HFFc6 (cell line): ENCODE measurements around the gene GOLGA8T. TPM values are rescaled to one million over a fixed set of nuclear protein-coding genes. Genes with fewer than 3 reads are reported as not detected.
"Not testable (repeated sequence)": the region's sequence is repeated elsewhere in the genome, so short reads cannot be mapped to it uniquely, and the experiment has no call there.

Source experiments
- DNase-seq: peaks from one replicate; pipeline ENCODE4 v3.0.0-alpha.2; 2018
- H3K27ac Mint-ChIP-seq: 2 replicates; pipeline ENCODE4 v1.8.0; 2020; ENCODE audit warnings: mild to moderate bottlenecking, mixed read lengths
- H3K27me3 Mint-ChIP-seq: 2 replicates; pipeline ENCODE4 v1.8.0; 2021; ENCODE audit warnings: mild to moderate bottlenecking, moderate library complexity, mixed read lengths; ENCODE audit not compliant: insufficient read depth
- H3K36me3 Mint-ChIP-seq: 2 replicates; pipeline ENCODE4 v1.8.0; 2021; ENCODE audit warnings: low read depth, mixed read lengths
- H3K4me1 Mint-ChIP-seq: 2 replicates; pipeline ENCODE4 v1.8.0; 2020; ENCODE audit warnings: low read depth, mixed read lengths
- H3K4me3 Mint-ChIP-seq: 2 replicates; pipeline ENCODE4 v1.8.0; 2020; ENCODE audit warnings: mild to moderate bottlenecking, moderate library complexity, mixed read lengths
- H3K9me3 Mint-ChIP-seq: 2 replicates; pipeline ENCODE4 v1.8.0; 2020; ENCODE audit warnings: mild to moderate bottlenecking, mixed read lengths
- total RNA-seq, 6 experiments: library from RNA; stranded (reverse); fragmentation: NEBNext Ultra II Directional; extraction: Animal tissue kit (Norgen Biotek cat#: 25700); gene quantifications; 2 replicates in 1 of 6; 3 replicates in 5 of 6; pipeline ENCODE4 v1.2.3, GENCODE V29; 2021

GOLGA8T gene
- total RNA-seq, 6 experiments from 2014 or later: not detected

- H3K36me3 Mint-ChIP-seq, H3K27me3 Mint-ChIP-seq, H3K9me3 Mint-ChIP-seq, H3K4me1 Mint-ChIP-seq, DNase-seq, H3K27ac Mint-ChIP-seq, H3K4me3 Mint-ChIP-seq: not testable (repeated sequence)
These were observed 33.0 kb downstream of the GOLGA8T start for GRCh38 chr15:30167886-30168285.

GRCh38 chr15:30171452-30171851 lies 36.6 kb downstream of the GOLGA8T start:
- not testable (repeated sequence) for H3K9me3 Mint-ChIP-seq, H3K27ac Mint-ChIP-seq, H3K4me3 Mint-ChIP-seq, H3K36me3 Mint-ChIP-seq, DNase-seq, H3K4me1 Mint-ChIP-seq, H3K27me3 Mint-ChIP-seq

- not testable (repeated sequence) for H3K9me3 Mint-ChIP-seq, H3K27ac Mint-ChIP-seq, H3K4me1 Mint-ChIP-seq, H3K4me3 Mint-ChIP-seq, H3K36me3 Mint-ChIP-seq, DNase-seq, H3K27me3 Mint-ChIP-seq
These were observed 38.3 kb downstream of the GOLGA8T start for GRCh38 chr15:30173041-30173608.

- not testable (repeated sequence) for H3K27me3 Mint-ChIP-seq
These were observed 40.4 kb downstream of the GOLGA8T start for GRCh38 chr15:30175291-30175690.

GRCh38 chr15:30176613-30177012 lies 41.8 kb downstream of the GOLGA8T start:
- H3K27me3 Mint-ChIP-seq, H3K4me3 Mint-ChIP-seq, H3K9me3 Mint-ChIP-seq, H3K27ac Mint-ChIP-seq, H3K36me3 Mint-ChIP-seq, DNase-seq, H3K4me1 Mint-ChIP-seq: not testable (repeated sequence)

More at GRCh38 chr15:30175291-30175690, 40.4 kb downstream of the GOLGA8T start:
- not testable (repeated sequence) for H3K27ac Mint-ChIP-seq, H3K9me3 Mint-ChIP-seq, DNase-seq, H3K36me3 Mint-ChIP-seq, H3K4me1 Mint-ChIP-seq
- peak overlapping the region; percentile 39; the same call in 1 of the 2 replicates for H3K4me3 Mint-ChIP-seq

- not testable (repeated sequence) for H3K27ac Mint-ChIP-seq, H3K4me1 Mint-ChIP-seq, H3K9me3 Mint-ChIP-seq, H3K36me3 Mint-ChIP-seq, H3K27me3 Mint-ChIP-seq, H3K4me3 Mint-ChIP-seq, DNase-seq
These were observed 45.0 kb downstream of the GOLGA8T start for GRCh38 chr15:30179814-30180213.

- not testable (repeated sequence) for H3K27me3 Mint-ChIP-seq, DNase-seq, H3K9me3 Mint-ChIP-seq, H3K4me3 Mint-ChIP-seq, H3K27ac Mint-ChIP-seq, H3K36me3 Mint-ChIP-seq, H3K4me1 Mint-ChIP-seq
These were observed 50.6 kb downstream of the GOLGA8T start for GRCh38 chr15:30185495-30185894.

- not testable (repeated sequence) for H3K27me3 Mint-ChIP-seq, H3K36me3 Mint-ChIP-seq, H3K4me3 Mint-ChIP-seq, DNase-seq, H3K27ac Mint-ChIP-seq, H3K9me3 Mint-ChIP-seq, H3K4me1 Mint-ChIP-seq
These were observed 52.6 kb downstream of the GOLGA8T start for GRCh38 chr15:30187429-30187828.

GRCh38 chr15:30189754-30190153 lies 54.9 kb downstream of the GOLGA8T start:
- H3K27me3 Mint-ChIP-seq, H3K4me1 Mint-ChIP-seq, H3K4me3 Mint-ChIP-seq, DNase-seq, H3K27ac Mint-ChIP-seq, H3K36me3 Mint-ChIP-seq, H3K9me3 Mint-ChIP-seq: not testable (repeated sequence)

GRCh38 chr15:30191143-30191542 lies 56.3 kb downstream of the GOLGA8T start:
- not testable (repeated sequence) for DNase-seq, H3K4me3 Mint-ChIP-seq, H3K27me3 Mint-ChIP-seq, H3K4me1 Mint-ChIP-seq, H3K27ac Mint-ChIP-seq, H3K36me3 Mint-ChIP-seq, H3K9me3 Mint-ChIP-seq

- H3K4me3 Mint-ChIP-seq, H3K36me3 Mint-ChIP-seq, DNase-seq, H3K27ac Mint-ChIP-seq, H3K27me3 Mint-ChIP-seq, H3K9me3 Mint-ChIP-seq, H3K4me1 Mint-ChIP-seq: not testable (repeated sequence)
These were observed 56.8 kb downstream of the GOLGA8T start for GRCh38 chr15:30191639-30192038.

- H3K27ac Mint-ChIP-seq, H3K36me3 Mint-ChIP-seq, H3K27me3 Mint-ChIP-seq, DNase-seq, H3K9me3 Mint-ChIP-seq, H3K4me3 Mint-ChIP-seq, H3K4me1 Mint-ChIP-seq: not testable (repeated sequence)
These were observed 57.4 kb downstream of the GOLGA8T start for GRCh38 chr15:30192119-30192745.

GRCh38 chr15:30192892-30193291 lies 58.0 kb downstream of the GOLGA8T start:
- not testable (repeated sequence) for H3K4me1 Mint-ChIP-seq, H3K36me3 Mint-ChIP-seq, H3K4me3 Mint-ChIP-seq, H3K27ac Mint-ChIP-seq, H3K9me3 Mint-ChIP-seq, H3K27me3 Mint-ChIP-seq, DNase-seq
